Activated CD4-positive, CD25-positive, alpha-beta regulatory T cell treated with anti-CD3 and anti-CD28 coated beads, Interleukin-2, amount 50 U/mL, for 24 hours (primary cell): ENCODE data around the gene ZFC3H1.
A peak's percentile ranks its signal among the peaks of the same experiment; 100 is the strongest.
"Not testable (repeated sequence)": the region's sequence is repeated elsewhere in the genome, so short reads cannot be mapped to it uniquely, and the experiment has no call there.

Experiments
- ATAC-seq, 2 donors: fragments of 150-1000 bp; cut with Tn5 transposase; one replicate each; pipeline ENCODE4 v1.10.0; 2021; ENCODE audit warnings: mild to moderate bottlenecking in 1 of 2, moderate library complexity in 1 of 2

ZFC3H1 gene, protein sequence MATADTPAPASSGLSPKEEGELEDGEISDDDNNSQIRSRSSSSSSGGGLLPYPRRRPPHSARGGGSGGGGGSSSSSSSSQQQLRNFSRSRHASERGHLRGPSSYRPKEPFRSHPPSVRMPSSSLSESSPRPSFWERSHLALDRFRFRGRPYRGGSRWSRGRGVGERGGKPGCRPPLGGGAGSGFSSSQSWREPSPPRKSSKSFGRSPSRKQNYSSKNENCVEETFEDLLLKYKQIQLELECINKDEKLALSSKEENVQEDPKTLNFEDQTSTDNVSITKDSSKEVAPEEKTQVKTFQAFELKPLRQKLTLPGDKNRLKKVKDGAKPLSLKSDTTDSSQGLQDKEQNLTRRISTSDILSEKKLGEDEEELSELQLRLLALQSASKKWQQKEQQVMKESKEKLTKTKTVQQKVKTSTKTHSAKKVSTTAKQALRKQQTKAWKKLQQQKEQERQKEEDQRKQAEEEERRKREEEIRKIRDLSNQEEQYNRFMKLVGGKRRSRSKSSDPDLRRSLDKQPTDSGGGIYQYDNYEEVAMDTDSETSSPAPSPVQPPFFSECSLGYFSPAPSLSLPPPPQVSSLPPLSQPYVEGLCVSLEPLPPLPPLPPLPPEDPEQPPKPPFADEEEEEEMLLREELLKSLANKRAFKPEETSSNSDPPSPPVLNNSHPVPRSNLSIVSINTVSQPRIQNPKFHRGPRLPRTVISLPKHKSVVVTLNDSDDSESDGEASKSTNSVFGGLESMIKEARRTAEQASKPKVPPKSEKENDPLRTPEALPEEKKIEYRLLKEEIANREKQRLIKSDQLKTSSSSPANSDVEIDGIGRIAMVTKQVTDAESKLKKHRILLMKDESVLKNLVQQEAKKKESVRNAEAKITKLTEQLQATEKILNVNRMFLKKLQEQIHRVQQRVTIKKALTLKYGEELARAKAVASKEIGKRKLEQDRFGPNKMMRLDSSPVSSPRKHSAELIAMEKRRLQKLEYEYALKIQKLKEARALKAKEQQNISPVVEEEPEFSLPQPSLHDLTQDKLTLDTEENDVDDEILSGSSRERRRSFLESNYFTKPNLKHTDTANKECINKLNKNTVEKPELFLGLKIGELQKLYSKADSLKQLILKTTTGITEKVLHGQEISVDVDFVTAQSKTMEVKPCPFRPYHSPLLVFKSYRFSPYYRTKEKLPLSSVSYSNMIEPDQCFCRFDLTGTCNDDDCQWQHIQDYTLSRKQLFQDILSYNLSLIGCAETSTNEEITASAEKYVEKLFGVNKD (N-terminal part only)

DNA sequence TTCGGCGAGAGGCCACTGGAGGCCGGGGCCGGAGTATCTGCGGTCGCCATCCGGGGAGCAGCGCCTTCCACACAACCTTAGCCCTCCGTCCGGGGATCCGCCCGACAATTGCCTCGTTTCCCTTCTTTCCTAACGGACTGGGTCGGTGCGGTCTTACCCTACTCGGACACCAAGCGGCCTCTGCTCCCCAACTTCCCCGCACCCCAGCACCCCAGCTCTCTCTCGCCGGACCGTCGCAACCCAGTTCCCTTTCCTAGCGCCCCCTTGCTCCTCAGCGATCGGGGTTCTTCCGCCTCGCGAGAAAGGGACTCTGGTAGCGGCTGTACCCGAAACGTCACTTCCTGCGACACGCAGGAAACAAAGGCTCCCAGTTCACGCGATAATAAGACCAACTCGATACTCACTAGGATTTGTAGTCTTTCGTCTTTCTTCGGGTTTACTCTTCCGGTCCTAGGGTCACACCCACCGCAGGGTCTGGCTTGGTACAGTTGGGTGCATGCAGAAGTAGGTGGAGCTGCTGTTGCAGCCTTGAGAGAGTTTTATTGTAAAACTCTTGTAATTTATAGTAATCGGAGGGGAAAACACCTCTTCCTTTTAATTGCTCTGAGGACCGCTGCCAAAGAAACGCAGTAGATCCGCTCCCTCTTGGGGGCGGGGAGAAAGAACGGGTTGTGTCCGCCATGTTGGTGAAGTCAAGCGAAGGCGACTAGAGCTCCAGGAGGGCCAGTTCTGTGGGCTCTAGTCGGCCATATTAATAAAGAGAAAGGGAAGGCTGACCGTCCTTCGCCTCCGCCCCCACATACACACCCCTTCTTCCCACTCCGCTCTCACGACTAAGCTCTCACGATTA is at the start of gene ZFC3H1, which contains the start of gene THAP2:
Gene ZFC3H1 (minus strand): TSS at position 288 of the 850 bp plus-strand sequence. CDS start 238 bp downstream, at position 50.
Gene THAP2 (plus strand): TSS at position 741 of the 850 bp plus-strand sequence. CDS start 209 bp downstream, outside the sequence.
- peak; percentile 85 for ATAC-seq

DNA sequence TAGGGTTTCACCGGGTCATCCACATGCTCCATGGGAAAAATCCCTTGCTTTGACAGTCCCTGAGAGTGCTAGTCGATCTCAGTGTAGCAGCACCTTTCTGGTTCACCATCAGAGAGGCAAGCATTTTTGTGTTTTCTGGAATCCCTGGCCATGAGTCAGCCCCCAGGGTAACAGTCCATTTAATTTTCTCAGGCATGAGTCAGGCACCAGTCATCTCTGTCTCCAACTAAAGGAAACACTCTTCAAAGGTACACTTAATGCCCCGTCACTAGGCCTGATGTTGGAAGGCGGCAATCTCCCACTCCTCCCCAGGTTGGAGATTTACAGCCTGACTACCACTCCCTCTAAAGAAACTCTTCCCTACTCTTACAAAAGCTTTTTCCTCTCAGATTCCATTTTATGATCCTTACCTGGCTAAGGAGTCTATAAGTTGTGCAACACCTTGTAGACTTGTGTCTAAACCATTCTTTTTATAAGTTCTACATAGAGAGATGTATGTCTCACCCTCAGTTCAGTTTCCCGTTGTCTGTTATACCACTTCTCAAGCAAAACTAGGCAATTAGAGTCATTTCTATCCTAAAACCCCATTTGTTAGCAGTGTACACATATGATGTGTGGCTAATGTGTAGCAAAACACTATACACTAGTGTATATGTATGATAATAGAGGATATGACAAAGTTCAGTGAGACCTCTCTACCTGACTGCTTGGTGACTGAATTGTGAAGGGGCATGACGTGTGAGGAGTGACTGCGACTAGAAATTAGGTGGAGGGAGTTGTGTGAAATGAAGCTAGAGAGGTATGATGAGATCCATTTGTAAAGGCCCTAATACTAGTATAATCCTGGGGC is 46.9 kb upstream of the ZFC3H1 start:
- ATAC-seq = peak; percentile 44 to 59

DNA sequence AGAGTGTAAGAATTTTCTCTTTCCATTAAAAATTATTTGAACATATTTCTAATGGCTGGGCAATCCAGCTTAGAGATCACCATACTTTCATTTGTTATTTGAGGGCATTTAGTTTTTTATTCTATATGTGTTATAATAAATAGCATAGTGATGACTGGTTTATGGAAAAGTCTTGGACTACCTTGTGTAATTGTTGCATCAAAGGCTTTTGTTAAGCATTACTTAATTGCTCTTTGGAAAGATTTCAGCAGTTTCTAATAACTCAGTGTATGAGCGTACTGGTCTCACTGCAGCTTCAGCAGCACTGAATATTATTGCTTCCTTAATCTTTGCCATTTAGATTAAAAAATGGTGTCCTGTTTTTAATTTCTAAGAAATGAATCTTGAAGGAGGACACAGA is 45.0 kb upstream of the ZFC3H1 start:
- no peak for ATAC-seq

DNA sequence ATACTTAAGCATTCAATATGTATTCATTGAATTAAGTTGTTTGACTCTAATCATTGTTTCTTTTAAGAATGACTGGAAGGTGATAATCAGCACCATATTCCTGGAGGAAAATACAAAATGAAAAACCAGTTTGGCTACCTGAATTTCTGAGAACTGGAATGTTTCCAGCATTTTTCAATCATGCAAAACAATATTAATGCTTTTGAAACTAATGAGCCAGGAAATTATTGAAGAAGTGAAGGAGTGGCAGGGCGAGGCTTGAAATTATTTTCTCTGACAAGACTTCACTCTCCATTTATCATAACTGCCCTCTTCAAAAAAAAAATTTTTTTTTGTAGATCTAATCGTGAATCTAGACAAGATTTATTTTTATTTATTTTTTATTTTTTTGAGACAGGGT is 41.3 kb upstream of the ZFC3H1 start:
- ATAC-seq = no peak

DNA sequence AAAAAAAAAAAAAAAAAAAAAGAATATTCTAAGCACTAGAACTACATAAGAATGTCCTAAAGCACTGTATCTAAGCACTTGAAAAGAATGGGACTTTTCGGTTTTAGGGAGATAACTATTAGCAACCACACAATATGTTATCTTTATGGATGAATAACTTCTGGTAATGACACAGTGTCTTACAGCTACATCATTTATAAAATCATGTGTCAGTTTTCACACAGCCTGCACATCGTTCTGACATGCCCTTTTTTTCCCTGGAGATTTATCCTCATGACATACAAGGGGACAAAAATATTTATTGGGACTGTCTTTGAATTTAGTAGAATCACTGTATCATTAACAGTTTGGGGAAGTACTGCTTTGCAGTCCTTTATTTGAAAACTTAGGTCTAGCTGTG is 39.6 kb upstream of the ZFC3H1 start:
- ATAC-seq = no peak

DNA sequence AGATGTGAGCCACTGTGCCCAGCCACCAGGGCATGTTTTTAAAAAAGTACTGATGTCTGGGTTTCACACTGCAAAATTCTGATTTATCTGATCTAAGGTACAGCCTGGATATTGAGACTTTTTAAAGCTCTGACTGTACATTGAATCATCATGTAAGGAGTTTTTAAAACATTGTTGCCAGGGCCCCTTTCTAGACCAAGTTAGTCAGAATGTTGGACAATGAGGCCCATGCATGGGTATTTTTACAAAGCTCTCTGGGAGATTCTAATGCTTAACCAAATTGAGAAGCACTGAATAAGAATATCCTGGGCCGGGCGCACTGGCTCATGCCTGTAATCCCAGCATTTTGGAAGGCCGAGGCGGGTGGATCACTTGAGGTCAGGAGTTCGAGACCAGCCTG is 38.9 kb upstream of the ZFC3H1 start:
- no peak for ATAC-seq

DNA sequence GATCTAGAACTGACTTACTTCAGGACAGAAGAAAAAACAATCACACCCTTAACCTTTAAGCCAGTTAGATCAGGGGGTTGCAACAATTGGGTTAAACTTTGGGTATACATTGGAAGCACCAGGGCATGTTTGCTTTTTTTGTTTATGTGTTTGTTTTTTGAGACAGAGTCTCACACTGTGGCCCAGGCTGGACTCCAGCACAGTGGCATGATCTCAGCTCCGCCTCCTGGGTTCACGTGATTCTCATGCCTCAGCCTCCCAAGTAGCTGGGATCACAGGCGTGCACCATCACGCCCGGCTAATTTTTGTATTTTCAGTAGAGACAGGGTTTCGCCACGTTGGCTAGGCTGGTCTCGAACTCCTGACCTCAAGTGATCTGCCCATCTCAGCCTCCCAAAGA is 38.5 kb upstream of the ZFC3H1 start:
- ATAC-seq = not testable (repeated sequence)

DNA sequence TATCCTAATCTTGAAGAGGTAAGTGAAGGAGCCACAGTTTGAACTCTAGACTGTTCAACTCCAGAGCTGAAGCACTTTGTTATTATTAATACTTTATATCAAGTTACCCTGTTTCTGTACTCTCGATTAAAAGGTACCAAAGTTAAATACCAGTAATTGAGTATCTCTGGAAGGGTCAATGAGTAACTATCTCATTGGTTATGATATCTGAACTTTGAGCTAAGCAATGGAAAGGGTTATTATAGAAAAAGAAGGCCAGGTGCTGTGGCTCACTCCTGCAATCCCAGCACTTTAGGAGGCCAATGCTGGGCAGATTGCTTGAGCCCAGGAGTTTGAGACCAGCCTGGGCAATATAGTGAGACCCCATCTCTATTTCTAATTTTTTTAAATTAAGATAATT is 32.1 kb upstream of the ZFC3H1 start:
- ATAC-seq = no peak

DNA sequence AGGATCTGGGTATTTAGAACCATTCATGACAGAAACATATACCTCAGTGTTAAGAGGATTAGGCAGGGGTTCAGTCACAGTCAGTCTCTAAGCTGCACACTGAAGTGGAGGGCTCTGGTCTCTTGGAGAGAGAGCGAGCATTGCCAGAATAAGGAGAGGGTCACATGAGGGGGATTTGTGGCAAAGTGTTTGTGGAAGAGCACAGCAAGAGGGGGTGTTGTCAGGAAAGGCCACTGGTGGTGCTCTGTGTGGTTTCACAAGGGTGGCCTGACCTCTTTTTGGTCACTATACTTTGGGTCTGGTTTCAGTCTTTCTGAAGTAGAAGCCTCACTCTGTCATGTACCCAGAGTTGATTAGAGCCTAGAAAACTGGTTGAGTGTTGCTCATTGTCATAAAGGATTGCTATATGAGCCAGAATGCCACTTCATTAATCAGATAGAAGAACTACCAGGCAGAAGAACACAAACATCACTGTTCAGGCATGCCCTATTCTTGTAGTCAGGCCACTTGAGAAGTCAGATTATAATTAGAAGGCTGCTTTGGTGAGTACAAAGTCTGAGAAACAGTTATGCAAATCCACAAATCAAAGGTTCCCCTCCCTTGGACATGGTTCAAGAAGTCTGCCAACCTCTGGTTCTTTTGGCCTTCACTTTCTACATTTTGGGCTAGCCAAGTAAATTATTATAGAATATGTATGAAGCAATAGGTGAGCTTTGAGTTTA is 30.6 kb upstream of the ZFC3H1 start:
- no peak for ATAC-seq

DNA sequence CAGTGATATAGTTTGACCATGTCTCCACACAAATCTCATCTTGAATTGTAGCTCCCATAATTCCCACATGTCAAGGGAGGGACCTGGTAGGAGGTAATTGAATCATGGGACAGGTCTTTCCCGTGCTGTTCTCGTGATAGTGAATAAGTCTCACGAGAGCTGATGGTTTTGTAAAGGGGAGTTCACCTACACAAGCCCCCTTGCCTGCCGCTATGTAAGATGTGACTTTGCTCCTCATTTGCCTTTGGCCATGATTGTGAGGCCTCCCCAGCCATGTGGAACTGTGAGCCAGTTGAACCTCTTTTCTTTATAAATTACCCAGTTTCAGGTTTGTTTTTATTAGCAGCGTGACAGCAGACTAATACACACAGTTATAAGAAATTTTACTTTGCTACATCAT is 30.0 kb upstream of the ZFC3H1 start:
- ATAC-seq = not testable (repeated sequence)

DNA sequence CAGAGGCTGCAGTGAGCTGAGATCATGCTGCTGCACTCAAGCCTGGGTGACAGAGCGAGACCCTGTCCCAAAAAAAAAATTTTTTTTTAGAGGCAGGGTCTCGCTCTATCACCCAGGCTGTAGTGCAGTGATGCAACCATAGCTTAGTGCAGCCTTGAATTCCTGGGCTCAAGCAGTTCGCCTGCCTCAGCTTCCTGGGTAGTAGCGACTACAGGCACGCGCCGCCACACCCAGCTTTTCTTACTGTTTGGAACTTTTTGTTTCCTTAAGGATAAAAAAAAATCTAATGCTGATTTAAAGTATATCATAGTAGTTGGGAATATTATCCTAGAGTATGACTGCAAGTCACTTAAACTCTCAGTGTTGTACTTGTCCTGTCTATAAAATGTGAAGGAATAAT is 29.5 kb upstream of the ZFC3H1 start:
- ATAC-seq = no peak

DNA sequence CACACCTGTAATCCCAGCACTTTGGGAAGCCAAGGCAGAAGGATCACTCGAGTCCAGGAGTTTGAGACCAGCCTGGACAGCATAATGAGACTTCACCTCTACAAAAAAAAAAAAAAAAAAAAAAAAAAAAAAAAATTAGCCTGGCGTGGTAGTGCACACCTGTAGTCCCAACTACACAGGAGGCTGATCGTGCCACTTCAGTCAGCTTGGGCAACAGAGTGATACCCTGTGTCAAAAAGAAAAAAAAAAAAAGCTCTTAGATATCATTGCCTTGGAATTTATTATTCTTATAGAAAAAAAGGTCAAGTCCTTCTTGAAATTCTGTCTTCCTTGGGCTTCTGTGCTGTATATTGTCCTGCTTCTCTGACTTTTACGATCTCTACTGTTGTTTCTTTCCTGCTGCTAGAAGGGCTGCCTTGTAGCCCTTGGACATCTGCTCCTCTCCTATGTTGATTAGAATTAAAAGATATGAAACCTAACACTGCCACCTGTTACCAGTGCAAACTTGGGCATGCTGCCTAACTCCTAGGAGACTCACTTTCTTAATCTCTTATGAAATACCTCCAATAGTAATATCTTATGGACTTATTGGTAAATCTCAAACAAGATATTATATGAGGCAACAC is 28.0 kb upstream of the ZFC3H1 start:
- ATAC-seq = no peak

DNA sequence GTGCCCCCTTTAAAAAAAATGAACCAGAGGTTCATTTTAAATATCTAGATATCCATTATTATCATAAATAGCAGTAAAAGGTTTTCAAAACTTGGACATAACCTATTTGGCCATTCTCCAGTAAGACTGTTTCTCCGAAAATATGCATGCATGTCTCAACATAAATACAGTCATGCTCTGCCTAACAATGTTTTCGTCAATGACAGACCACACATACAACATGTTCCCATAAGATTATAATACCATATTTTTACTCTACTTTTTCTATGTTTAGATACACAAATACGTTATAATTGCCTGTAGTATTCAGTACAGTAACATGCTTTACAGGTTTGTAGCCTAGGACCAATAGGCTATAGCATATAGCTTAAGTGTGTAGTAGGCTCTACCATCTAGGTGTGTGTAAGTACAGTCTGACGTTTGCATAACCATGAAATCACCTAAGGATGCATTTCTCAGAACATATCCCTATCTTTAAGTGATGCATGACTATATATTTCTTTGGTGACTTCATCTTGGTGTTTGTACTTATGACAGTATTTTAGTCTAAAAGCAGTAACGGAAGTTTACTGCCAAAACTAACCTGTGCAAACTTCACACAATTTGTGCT is 25.4 kb upstream of the ZFC3H1 start:
- no peak for ATAC-seq

DNA sequence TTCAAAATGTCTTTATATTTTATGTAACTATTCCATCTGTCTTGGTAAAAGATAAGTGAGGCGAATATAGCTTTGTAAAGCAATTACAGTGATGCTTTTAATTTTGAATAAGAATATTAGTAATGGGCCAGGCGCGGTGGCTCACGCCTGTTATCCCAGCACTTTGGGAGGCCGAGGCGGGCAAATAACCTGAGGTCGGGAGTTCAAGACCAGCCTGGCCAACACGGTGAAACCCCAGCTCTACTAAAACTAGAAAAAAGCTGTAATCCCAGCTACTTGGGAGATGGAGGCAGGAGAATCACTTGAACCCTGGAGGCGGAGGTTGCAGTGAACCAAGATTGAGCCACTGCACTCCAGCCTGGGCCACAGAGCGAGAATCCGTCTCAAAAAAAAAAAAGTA is 23.5 kb upstream of the ZFC3H1 start:
- ATAC-seq = not testable (repeated sequence)

DNA sequence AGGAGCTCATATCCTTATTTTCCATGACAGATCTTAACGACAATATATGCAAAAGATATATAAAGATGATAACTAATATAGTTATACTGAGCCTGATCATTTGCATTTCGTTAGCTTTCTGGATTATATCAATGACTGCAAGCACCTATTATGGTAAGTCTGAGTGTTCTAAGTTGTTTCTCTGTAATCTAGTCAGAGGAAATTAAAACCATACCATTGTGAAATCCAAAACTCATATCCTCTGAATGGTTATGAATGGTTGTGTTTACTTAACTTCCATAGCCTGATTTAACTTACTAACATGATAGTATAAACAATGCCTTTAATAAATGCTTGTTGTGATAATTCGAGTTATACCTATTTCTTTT is 23.0 kb upstream of the ZFC3H1 start:
- ATAC-seq = peak; percentile 19 to 25

DNA sequence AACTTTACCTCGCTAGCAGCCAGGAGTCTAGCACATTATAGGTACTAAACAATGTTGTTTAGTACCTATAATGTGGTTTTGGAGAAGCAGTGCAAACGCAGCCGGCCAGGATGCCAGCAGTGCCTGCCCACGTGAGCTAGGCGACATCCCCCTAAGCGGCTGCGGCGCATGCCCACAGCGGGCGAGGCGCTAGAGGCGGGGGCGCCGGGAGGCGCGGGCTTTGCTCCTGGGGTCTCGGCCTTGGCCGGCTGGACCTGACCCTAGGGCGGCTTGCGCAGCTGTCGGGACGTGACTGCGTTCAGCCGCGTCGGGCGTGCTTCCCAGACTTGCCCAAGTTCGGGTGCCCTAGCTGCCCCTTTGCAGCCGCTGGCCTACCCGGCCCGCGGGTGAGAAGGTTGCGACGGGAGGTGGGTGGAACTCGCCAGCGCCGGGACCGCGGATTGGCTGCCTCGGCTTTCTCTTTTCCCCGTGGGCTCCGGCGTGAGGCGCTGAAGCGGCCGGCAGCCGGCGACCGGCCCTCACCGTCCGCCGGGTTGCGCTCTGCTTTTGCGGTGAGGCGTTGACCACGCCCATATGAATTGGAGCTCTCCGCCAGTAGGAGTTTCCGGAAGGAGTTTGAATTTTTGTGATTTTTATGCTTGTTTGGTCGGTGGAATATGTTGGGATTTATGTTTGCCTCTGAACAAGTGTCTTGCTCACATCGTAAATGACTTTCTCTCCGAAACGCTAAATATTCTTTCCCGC is 22.4 kb upstream of the ZFC3H1 start, which contains the start of gene TMEM19:
Gene TMEM19 (plus strand): TSS at position 169 of the 744 bp plus-strand sequence. CDS start 599 bp downstream, outside the sequence.
- ATAC-seq = peak; percentile 88 to 89

DNA sequence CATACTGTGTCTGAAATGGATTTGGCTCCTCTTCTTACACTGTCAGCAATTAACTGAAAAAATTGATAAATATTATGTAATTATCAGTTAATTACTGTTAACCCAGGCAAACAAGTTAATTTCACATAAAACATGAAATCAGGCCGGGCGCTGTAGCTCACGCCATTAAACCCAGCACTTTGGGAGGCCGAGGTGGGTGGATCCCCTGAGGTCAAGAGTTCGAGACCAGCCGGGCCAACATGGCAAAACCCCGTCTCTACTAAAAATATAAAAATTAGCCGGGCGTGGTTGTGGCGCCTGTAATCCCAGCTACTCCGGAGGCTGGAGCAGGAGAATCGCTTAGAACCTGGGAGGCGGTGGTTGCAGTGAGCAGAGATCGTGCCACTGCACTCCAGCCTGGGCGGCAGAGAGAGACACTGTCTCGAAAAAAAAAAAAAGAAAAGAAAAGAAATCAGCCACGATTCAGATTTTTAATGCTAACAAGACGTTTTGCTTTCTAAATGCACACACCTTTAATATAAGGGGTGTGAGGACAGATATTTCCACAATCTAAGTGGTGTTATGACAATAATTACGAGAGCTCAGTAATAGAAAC is 21.8 kb upstream of the ZFC3H1 start:
- ATAC-seq = peak in 1 of 2 donors; percentile 2

DNA sequence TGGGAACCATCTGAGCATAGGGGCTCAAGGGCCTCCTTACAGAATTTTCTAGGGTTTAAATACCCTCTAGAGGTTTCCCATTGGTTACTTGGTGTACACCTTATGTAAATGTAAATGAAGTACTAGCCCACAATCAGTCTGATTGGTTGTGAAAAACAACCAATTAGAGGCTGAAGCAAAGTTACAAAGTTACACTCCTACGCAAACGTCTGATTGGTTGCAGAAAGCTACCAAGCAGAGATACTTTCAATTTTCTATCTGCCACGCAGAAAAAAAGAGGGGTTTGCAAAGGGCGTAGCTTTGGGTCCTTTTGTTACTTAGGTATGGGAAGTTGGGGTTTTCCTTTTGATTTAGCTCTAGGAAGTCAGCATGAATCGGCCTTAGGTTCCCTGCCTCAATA is 20.4 kb upstream of the ZFC3H1 start:
- ATAC-seq = no peak
